HepG2 (cell line): ENCODE measurements around the gene CACNA1G. TPM values are rescaled to one million over a fixed set of nuclear protein-coding genes. Genes with fewer than 3 reads are reported as not detected.

Source experiments
- ATF7-NPFF ChIP-seq: sonication (generic); formaldehyde crosslinking; IDR thresholded peaks from 2 replicates; pipeline ENCODE4 v1.8.1; 2023; ENCODE audit warnings: mild to moderate bottlenecking, low read depth, missing genetic modification reagents, moderate library complexity
- DR1 ChIP-seq: sonication (generic); formaldehyde crosslinking; IDR thresholded peaks from 2 replicates; pipeline ENCODE4 v1.8.0; 2021; ENCODE audit warnings: mild to moderate bottlenecking, missing genetic modification reagents, inconsistent platforms
- GABPA ChIP-seq, 2 experiments: IDR thresholded peaks; 2 replicates each; pipeline ENCODE4 v1.6.1; 2011 to 2016; ENCODE audit warnings: low read depth in 2 of 2, low read length in 1 of 2, missing biosample characterization in 1 of 2, missing genetic modification characterization in 1 of 2
- MTF2 ChIP-seq: sonication (generic); formaldehyde crosslinking; IDR thresholded peaks from 2 replicates; pipeline ENCODE4 v1.5.0; 2020; ENCODE audit warnings: missing genetic modification reagents, borderline replicate concordance
- ZNF17 ChIP-seq: sonication (generic); formaldehyde crosslinking; IDR thresholded peaks from 2 replicates; pipeline ENCODE4 v1.5.0; 2020; ENCODE audit warnings: mild to moderate bottlenecking, missing genetic modification reagents
- ZNF430 ChIP-seq: sonication (generic); formaldehyde crosslinking; IDR thresholded peaks from 2 replicates; pipeline ENCODE4 v1.9.0; 2021; ENCODE audit warnings: mild to moderate bottlenecking, missing genetic modification reagents
- ZNF546 ChIP-seq: sonication (generic); formaldehyde crosslinking; conservative IDR thresholded peaks from 2 replicates; pipeline ENCODE4 v1.8.1; 2023; ENCODE audit warnings: mild to moderate bottlenecking, missing genetic modification reagents
- ZNF598 ChIP-seq: sonication (generic); formaldehyde crosslinking; IDR thresholded peaks from 2 replicates; pipeline ENCODE4 v1.5.1; 2020; ENCODE audit warnings: mild to moderate bottlenecking, missing genetic modification reagents, borderline replicate concordance
- ZSCAN31 ChIP-seq: sonication (generic); formaldehyde crosslinking; IDR thresholded peaks from 2 replicates; pipeline ENCODE4 v1.5.0; 2020; ENCODE audit warnings: low read depth, mild to moderate bottlenecking, missing genetic modification reagents
- polyA plus RNA-seq, 8 experiments: library from polyadenylated mRNA; depleted of rRNA in 3 of 8; stranded (reverse) in 7 of 8; unstranded in 1 of 8; fragments of >200 nt; fragmentation: Illumina TruSeq in 4 of 8; extraction: Trizol in 4 of 8; gene quantifications; 2 replicates each; pipeline versions ENCODE4 v1.2.1 to v1.2.3, GENCODE V29; 2011 to 2016; ENCODE audit warnings: low read depth in 4 of 8, missing spikeins in 1 of 8, mixed read lengths in 1 of 8; ENCODE audit not compliant: insufficient read depth in 1 of 8
- total RNA-seq, 5 experiments: library from RNA; depleted of rRNA; stranded (reverse); fragments of >200 nt; fragmentation: Illumina TruSeq; extraction: Trizol; gene quantifications; 2 replicates each; pipeline ENCODE4 v1.2.3, GENCODE V29; 2016; ENCODE audit warnings: low read depth in 1 of 5
- TF ChIP-seq, protein P1 (sequence below): sonication (generic); formaldehyde crosslinking; IDR thresholded peaks from 2 replicates; pipeline ENCODE4 v1.4.0; 2020; ENCODE audit warnings: missing genetic modification reagents
- TF ChIP-seq, protein P2 (sequence below): fragments of 450-650 bp; IDR thresholded peaks from 2 replicates; pipeline ENCODE4 v1.6.1; 2017
- TF ChIP-seq, protein P3 (sequence below): IDR thresholded peaks from 2 replicates; pipeline ENCODE4 v1.6.1; 2016; ENCODE audit warnings: missing biosample characterization, missing genetic modification reagents, low read depth
- TF ChIP-seq, protein P4 (sequence below): IDR thresholded peaks from 2 replicates; pipeline ENCODE4 v1.6.1; 2016; ENCODE audit warnings: missing genetic modification reagents, missing compliant biosample characterization
- TF ChIP-seq, protein P5 (sequence below): sonication (generic); formaldehyde crosslinking; IDR thresholded peaks from 2 replicates; pipeline ENCODE4 v1.4.0; 2020; ENCODE audit warnings: missing genetic modification reagents

CACNA1G gene
- total and polyA plus RNA-seq, 2 of the 13 experiments (the other 11 are each of a cell fraction or from before 2014, with no cell fraction given), result 0.02 TPM; not detected in 1

DNA sequence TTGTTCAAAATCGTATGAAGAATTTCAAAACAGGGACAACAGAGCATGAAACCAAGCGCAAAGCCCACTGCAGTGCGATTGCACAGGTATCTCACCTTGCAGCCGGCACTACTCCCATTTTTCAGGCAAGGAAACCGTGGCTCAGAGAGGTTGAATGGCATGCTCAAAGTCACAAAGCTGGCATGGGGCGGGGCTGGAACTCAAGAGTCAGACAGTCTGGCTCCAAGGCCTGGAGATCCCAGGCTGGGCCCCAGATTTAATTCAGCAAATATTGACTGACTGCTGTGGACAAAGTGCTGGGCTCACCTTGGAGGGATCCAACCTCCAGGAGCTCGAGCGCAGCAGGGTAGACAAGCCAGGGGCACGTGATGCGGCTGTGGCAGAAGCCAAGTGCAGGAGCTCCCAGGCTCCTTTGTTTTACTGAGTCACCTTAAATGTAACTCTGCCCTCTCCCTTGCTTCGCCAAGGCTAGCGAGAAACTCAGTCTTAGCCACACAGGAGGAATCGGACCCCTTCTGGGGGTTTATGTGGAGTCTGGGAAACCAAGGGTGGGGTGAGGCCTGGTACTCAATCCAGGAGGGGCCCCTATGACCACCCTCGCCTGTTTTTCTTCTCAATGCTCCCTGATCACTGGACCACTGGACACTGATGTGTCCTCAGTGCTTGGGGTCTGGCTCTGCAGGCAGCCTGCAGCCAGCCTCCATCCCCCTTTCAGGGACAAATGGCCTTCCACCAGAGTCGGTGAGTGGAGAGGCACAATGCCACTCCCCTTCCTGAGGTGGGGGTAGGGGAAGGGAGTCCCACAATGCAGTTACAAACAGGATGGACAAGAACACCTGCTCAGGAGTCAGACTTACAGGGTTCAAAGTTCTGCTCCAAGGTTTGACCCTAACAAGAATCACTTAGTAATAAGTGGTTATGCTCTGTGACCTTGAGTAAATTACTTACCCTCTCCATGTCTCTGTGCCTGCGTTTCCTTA, 17.4 kb upstream of the CACNA1G start (continued):
- TF ChIP-seq, protein P1, sequence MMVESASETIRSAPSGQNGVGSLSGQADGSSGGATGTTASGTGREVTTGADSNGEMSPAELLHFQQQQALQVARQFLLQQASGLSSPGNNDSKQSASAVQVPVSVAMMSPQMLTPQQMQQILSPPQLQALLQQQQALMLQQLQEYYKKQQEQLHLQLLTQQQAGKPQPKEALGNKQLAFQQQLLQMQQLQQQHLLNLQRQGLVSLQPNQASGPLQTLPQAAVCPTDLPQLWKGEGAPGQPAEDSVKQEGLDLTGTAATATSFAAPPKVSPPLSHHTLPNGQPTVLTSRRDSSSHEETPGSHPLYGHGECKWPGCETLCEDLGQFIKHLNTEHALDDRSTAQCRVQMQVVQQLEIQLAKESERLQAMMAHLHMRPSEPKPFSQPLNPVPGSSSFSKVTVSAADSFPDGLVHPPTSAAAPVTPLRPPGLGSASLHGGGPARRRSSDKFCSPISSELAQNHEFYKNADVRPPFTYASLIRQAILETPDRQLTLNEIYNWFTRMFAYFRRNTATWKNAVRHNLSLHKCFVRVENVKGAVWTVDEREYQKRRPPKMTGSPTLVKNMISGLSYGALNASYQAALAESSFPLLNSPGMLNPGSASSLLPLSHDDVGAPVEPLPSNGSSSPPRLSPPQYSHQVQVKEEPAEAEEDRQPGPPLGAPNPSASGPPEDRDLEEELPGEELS (CRISPR knock-in tag), result peak; percentile 87
- TF ChIP-seq GABPA (IDR thresholded peaks at IDR 0.05; ENCODE audit: low read depth, low read length), result no peak
- no peak for TF ChIP-seq GABPA (CRISPR knock-in tag; IDR thresholded peaks at IDR 0.05; ENCODE audit: low read depth)
- TF ChIP-seq ZNF598, result peak; percentile 8; the same call in 1 of the 2 replicates
- TF ChIP-seq, protein P2, sequence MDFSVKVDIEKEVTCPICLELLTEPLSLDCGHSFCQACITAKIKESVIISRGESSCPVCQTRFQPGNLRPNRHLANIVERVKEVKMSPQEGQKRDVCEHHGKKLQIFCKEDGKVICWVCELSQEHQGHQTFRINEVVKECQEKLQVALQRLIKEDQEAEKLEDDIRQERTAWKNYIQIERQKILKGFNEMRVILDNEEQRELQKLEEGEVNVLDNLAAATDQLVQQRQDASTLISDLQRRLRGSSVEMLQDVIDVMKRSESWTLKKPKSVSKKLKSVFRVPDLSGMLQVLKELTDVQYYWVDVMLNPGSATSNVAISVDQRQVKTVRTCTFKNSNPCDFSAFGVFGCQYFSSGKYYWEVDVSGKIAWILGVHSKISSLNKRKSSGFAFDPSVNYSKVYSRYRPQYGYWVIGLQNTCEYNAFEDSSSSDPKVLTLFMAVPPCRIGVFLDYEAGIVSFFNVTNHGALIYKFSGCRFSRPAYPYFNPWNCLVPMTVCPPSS, result no peak
- TF ChIP-seq, protein P3, sequence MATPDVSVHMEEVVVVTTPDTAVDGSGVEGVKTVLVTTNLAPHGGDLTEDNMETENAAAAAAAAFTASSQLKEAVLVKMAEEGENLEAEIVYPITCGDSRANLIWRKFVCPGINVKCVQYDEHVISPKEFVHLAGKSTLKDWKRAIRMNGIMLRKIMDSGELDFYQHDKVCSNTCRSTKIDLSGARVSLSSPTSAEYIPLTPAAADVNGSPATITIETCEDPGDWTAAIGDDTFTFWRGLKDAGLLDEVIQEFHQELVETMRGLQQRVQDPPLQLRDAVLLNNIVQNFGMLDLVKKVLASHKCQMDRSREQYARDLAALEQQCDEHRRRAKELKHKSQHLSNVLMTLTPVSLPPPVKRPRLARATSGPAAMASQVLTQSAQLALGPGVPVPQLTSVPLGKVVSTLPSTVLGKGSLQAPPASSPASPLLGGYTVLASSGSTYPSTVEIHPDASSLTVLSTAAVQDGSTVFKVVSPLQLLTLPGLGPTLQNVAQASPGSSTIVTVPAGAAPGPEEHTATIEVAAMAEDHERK (CRISPR knock-in tag), result no peak
- TF ChIP-seq, protein P4, sequence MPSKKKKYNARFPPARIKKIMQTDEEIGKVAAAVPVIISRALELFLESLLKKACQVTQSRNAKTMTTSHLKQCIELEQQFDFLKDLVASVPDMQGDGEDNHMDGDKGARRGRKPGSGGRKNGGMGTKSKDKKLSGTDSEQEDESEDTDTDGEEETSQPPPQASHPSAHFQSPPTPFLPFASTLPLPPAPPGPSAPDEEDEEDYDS (CRISPR knock-in tag), result peak; percentile 37; the same call in 1 of the 2 replicates
- TF ChIP-seq ZNF17 (CRISPR knock-in tag), result no peak
- TF ChIP-seq, protein P5, sequence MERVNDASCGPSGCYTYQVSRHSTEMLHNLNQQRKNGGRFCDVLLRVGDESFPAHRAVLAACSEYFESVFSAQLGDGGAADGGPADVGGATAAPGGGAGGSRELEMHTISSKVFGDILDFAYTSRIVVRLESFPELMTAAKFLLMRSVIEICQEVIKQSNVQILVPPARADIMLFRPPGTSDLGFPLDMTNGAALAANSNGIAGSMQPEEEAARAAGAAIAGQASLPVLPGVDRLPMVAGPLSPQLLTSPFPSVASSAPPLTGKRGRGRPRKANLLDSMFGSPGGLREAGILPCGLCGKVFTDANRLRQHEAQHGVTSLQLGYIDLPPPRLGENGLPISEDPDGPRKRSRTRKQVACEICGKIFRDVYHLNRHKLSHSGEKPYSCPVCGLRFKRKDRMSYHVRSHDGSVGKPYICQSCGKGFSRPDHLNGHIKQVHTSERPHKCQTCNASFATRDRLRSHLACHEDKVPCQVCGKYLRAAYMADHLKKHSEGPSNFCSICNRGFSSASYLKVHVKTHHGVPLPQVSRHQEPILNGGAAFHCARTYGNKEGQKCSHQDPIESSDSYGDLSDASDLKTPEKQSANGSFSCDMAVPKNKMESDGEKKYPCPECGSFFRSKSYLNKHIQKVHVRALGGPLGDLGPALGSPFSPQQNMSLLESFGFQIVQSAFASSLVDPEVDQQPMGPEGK (CRISPR knock-in tag), result peak; percentile 66
- TF ChIP-seq ZNF430 (CRISPR knock-in tag), result peak; percentile 77; the same call in 1 of the 2 replicates
- TF ChIP-seq ZSCAN31, result peak; percentile 66; the same call in 1 of the 2 replicates
- TF ChIP-seq MTF2 (CRISPR knock-in tag), result 0 out of 2 replicates have a peak, but pooled peaks have one; percentile 54
- TF ChIP-seq ATF7-NPFF (CRISPR knock-in tag), result no peak
- TF ChIP-seq ZNF546 (CRISPR knock-in tag), result no peak
- TF ChIP-seq DR1 (CRISPR knock-in tag), result peak; percentile 34; the same call in 1 of the 2 replicates
